HG03103 (cell line): Measurements from ENCODE around the gene VIPR2.
"Not testable (repeated sequence)": the region's sequence is repeated elsewhere in the genome, so short reads cannot be mapped to it uniquely, and the experiment has no call there.

Experiments
- ATAC-seq: cut with Tn5 transposase; IDR thresholded peaks from one replicate; pipeline ENCODE4 v1.9.1; 2021; ENCODE audit warnings: low read depth; ENCODE audit not compliant: unreplicated experiment

Gene VIPR2

GRCh38 chr7:159144758-159145489 is at the start of gene VIPR2:
VIPR2 (minus strand) TSS chr7:159144867; CDS start chr7:159144771, 96 bp downstream.
- ATAC-seq: no peak

GRCh38 chr7:159193543-159194090 is 49.0 kb upstream of the VIPR2 start:
- no peak for ATAC-seq

GRCh38 chr7:159192725-159193453 is 48.2 kb upstream of the VIPR2 start:
- ATAC-seq: no peak

GRCh38 chr7:159192013-159192412 is 47.3 kb upstream of the VIPR2 start:
- no peak for ATAC-seq

GRCh38 chr7:159191236-159191635 is 46.6 kb upstream of the VIPR2 start:
- ATAC-seq: no peak

- no peak for ATAC-seq
Measured at GRCh38 chr7:159188011-159188410, 43.3 kb upstream of the VIPR2 start.

- no peak for ATAC-seq
Measured at GRCh38 chr7:159179241-159179640, 34.6 kb upstream of the VIPR2 start.

- ATAC-seq: no peak
Measured at GRCh38 chr7:159177284-159177953, 32.8 kb upstream of the VIPR2 start.

GRCh38 chr7:159175792-159176191 is 31.1 kb upstream of the VIPR2 start:
- ATAC-seq: no peak

GRCh38 chr7:159175100-159175499 is 30.4 kb upstream of the VIPR2 start:
- ATAC-seq: not testable (repeated sequence)

GRCh38 chr7:159172400-159172799 is 27.7 kb upstream of the VIPR2 start:
- no peak for ATAC-seq

GRCh38 chr7:159169391-159169790 is 24.7 kb upstream of the VIPR2 start:
- no peak for ATAC-seq

GRCh38 chr7:159167139-159167538 is 22.5 kb upstream of the VIPR2 start:
- no peak for ATAC-seq

GRCh38 chr7:159166530-159166929 is 21.9 kb upstream of the VIPR2 start:
- no peak for ATAC-seq

GRCh38 chr7:159165352-159165751 is 20.7 kb upstream of the VIPR2 start:
- ATAC-seq: no peak

GRCh38 chr7:159163703-159164301 is 19.1 kb upstream of the VIPR2 start:
- ATAC-seq: not testable (repeated sequence)

GRCh38 chr7:159162050-159162626 is 17.5 kb upstream of the VIPR2 start:
- ATAC-seq: not testable (repeated sequence)

- ATAC-seq: no peak
Measured at GRCh38 chr7:159160450-159160849, 15.8 kb upstream of the VIPR2 start.

- no peak for ATAC-seq
Measured at GRCh38 chr7:159159731-159160130, 15.1 kb upstream of the VIPR2 start.

GRCh38 chr7:159158888-159159405 is 14.3 kb upstream of the VIPR2 start:
- no peak for ATAC-seq
